H1 (cell line): ENCODE results near the gene ZNF691. TPM values are rescaled to one million over a fixed set of nuclear protein-coding genes. Genes with fewer than 3 reads are reported as not detected.

ENCODE experiments used
- BACH1 ChIP-seq: IDR thresholded peaks from 2 replicates; pipeline ENCODE4 v1.6.1; 2012; ENCODE audit warnings: low read length, improper control_type of control experiment
- CBX5 ChIP-seq: fragments of 300-800, 300-1000 bp; sonication (generic); IDR thresholded peaks from 2 replicates; pipeline ENCODE4 v1.7.1; 2016; ENCODE audit warnings: antibody characterized with exemption, low read length, low read depth
- CHD7 ChIP-seq: fragments of 300-600 bp; sonication (generic); IDR thresholded peaks from 2 replicates; pipeline ENCODE4 v1.7.1; 2012; ENCODE audit warnings: low read length, moderate library complexity, mild to moderate bottlenecking, inconsistent platforms; ENCODE audit not compliant: insufficient replicate concordance
- E2F6 ChIP-seq: IDR thresholded peaks from 2 replicates; pipeline ENCODE4 v1.6.1; 2012; ENCODE audit warnings: inconsistent platforms
- KDM1A ChIP-seq: fragments of 200-600, 300-600 bp; sonication (generic); IDR thresholded peaks from 2 replicates; pipeline ENCODE4 v1.7.1; 2016; ENCODE audit warnings: mild to moderate bottlenecking, low read length, borderline replicate concordance
- KDM5A ChIP-seq: fragments of 200-600 bp; IDR thresholded peaks from 2 replicates; pipeline ENCODE4 v1.7.1; 2012; ENCODE audit warnings: mild to moderate bottlenecking, low read length, inconsistent platforms, mixed read lengths
- SIRT6 ChIP-seq: IDR thresholded peaks from one replicate; pipeline ENCODE4 v1.7.1; 2012; ENCODE audit warnings: low read length, inconsistent platforms
- TEAD4 ChIP-seq: IDR thresholded peaks from 2 replicates; pipeline ENCODE4 v1.6.1; 2012; ENCODE audit warnings: low read depth, low read length, inconsistent platforms, mixed read lengths
- polyA plus RNA-seq, 7 experiments: library from polyadenylated mRNA; depleted of rRNA in 3 of 7; stranded (reverse) in 5 of 7; unstranded in 2 of 7; fragments of >200 nt in 5 of 7; fragments of 200-250 nt in 2 of 7; gene quantifications; 1 replicate in 5 of 7; 2 replicates in 1 of 7; 4 replicates in 1 of 7; pipeline versions ENCODE4 v1.2.1 to v1.2.3, GENCODE V29; 2011 to 2013; ENCODE audit warnings: missing spikeins in 2 of 7, mixed read lengths in 2 of 7
- total RNA-seq: library from RNA; stranded (reverse); fragmentation: NEBNext Ultra II Directional; extraction: Animal tissue kit (Norgen Biotek cat#: 25700); gene quantifications from 2 replicates; pipeline ENCODE4 v1.2.1, GENCODE V29; 2021

The ZNF691 gene
- total and polyA plus RNA-seq, 2 of the 8 experiments (the other 6 are each of a cell fraction or from before 2014, with no cell fraction given): 19.5 TPM

GRCh38 chr1:42838482-42839190 is 7.8 kb upstream of the ZNF691 start (continued):
- TF ChIP-seq CHD7 (no peak), KDM5A (no peak), CBX5 (no peak), SIRT6 (no peak), TEAD4 (no peak), E2F6 (no peak), BACH1 (no peak), KDM1A (no peak)
